SK-N-SH treated with all-trans-retinoic acid at 6 μM for 48 hours (cell line): ENCODE results near the gene CDK18.

Experiments used
- CREB5 ChIP-seq: fragments of 250-450 bp; sonication (Bioruptor Pico); IDR thresholded peaks from 2 replicates; pipeline ENCODE4 v1.5.1; 2020; ENCODE audit warnings: low read depth, mild to moderate bottlenecking, moderate library complexity
- CSRNP3 ChIP-seq: fragments of 250-450 bp; sonication (Bioruptor Pico); IDR thresholded peaks from 2 replicates; pipeline ENCODE4 v1.5.1; 2021; ENCODE audit warnings: mild to moderate bottlenecking, moderate library complexity
- OSR1 ChIP-seq: fragments of 250-450 bp; sonication (Bioruptor Pico); IDR thresholded peaks from 2 replicates; pipeline ENCODE4 v1.8.0; 2022; ENCODE audit warnings: moderate library complexity, mild to moderate bottlenecking, inconsistent platforms
- POU6F1 ChIP-seq: fragments of 250-450 bp; sonication (Bioruptor Pico); IDR thresholded peaks from 2 replicates; pipeline ENCODE4 v1.8.0; 2021; ENCODE audit warnings: low read depth, mild to moderate bottlenecking, moderate library complexity, borderline replicate concordance
- ZFP3 ChIP-seq: fragments of 250-450 bp; sonication (Bioruptor Pico); IDR thresholded peaks from 2 replicates; pipeline ENCODE4 v1.5.0; 2020; ENCODE audit warnings: mild to moderate bottlenecking, moderate library complexity

GRCh38 chr1:205532026-205532898 is 27.8 kb downstream of the CDK18 start:
- TF ChIP-seq POU6F1 (no peak), CREB5 (CRISPR knock-in tag) (no peak), ZFP3 (CRISPR knock-in tag) (no peak), CSRNP3 (CRISPR knock-in tag) (no peak), OSR1 (CRISPR knock-in tag) (no peak)
